ENCODE data around the gene DUSP10. TPM values are rescaled to one million over a fixed set of nuclear protein-coding genes. Genes with fewer than 3 reads are reported as not detected.

Gene DUSP10
- total RNA-seq, 4 donors from 2014 or later = 1.6 to 7.2 (median 4.9) TPM

DNA sequence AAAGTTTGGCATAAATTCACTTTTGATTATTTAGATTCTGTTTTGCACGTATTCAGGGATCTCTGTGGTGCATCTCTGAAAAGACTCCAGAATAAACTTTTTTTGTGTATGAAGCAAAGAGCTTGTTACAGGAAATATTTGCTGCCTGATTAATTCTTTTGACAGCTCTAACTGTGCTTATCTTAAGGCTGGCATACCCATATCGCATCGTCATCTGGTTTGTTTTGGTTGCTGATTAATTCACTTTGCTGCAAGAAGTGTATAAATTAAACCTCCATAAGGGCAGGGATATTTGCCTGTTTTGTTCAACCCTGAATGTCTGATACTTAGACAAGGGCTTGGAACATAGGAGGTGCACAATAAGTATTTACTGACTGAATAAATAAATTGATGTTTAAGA, 17.5 kb upstream of the DUSP10 start:
- no peak for DNase-seq
- TF ChIP-seq POLR2A (IDR thresholded peaks at IDR 0.05) (no peak), POLR2AphosphoS5 (IDR thresholded peaks at IDR 0.05) (no peak), EP300 (IDR thresholded peaks at IDR 0.05; ENCODE audit: low read depth) (no peak)
- TF ChIP-seq, protein P1, sequence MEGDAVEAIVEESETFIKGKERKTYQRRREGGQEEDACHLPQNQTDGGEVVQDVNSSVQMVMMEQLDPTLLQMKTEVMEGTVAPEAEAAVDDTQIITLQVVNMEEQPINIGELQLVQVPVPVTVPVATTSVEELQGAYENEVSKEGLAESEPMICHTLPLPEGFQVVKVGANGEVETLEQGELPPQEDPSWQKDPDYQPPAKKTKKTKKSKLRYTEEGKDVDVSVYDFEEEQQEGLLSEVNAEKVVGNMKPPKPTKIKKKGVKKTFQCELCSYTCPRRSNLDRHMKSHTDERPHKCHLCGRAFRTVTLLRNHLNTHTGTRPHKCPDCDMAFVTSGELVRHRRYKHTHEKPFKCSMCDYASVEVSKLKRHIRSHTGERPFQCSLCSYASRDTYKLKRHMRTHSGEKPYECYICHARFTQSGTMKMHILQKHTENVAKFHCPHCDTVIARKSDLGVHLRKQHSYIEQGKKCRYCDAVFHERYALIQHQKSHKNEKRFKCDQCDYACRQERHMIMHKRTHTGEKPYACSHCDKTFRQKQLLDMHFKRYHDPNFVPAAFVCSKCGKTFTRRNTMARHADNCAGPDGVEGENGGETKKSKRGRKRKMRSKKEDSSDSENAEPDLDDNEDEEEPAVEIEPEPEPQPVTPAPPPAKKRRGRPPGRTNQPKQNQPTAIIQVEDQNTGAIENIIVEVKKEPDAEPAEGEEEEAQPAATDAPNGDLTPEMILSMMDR (IDR thresholded peaks at IDR 0.05) = no peak
- Histone ChIP-seq H3K27ac (no peak overlapping the region), H3K36me3 (no peaks in the 10 kb centered on the region), H3K4me3 (no peak overlapping the region), H3K9me3 (no peaks in the 10 kb centered on the region), H3K4me1 (no peaks in the 10 kb centered on the region), H3K27me3 (no peaks in the 10 kb centered on the region)
- in situ Hi-C loops (cut with MboI; ENCODE audit: low pct_ligation_motif_present in 1 of 4, low pct_unique_long_range_greater_than_20kb in 1 of 4, low sequenced_read_pairs in 3 of 4) (no loop called here), intact Hi-C loops (cut with DNase I; ENCODE audit: low total_unique reads) (loop anchor here (1.0 kb wide), 1 partner anchor 29 kb away; no protein-coding TSS in a partner anchor)
- WGBS, 2 donors (ENCODE audit: low coverage in 1 of 2) = 77 to 87% methylated on average over 1 to 3 of the region's 3 CpGs

DNA sequence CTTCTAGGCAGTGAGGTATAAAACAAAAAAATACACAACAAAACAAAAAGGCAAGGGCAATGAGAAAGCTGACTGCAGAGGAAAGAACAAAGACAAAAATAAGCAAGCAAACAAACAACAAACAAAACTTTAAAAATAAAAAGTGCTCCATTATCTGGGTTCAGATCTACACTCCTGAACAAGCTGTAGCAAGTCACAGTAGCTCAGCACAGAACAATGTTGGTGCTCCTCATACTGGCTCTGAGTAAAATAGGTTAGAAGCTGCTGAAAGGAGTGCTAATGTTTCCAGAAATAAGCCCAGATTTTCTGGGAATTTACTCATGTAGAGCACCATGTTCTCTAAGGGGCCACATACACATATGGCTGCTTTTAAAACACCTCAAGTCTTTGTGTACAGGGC, 16.6 kb upstream of the DUSP10 start:
- Histone ChIP-seq H3K4me1 (no peaks in the 10 kb centered on the region), H3K27me3 (no peaks in the 10 kb centered on the region), H3K27ac (no peak overlapping the region), H3K4me3 (no peak overlapping the region), H3K36me3 (no peaks in the 10 kb centered on the region), H3K9me3 (no peaks in the 10 kb centered on the region)
- in situ Hi-C loops (cut with MboI; ENCODE audit: low pct_ligation_motif_present in 1 of 4, low pct_unique_long_range_greater_than_20kb in 1 of 4, low sequenced_read_pairs in 3 of 4) (no loop called here), intact Hi-C loops (cut with DNase I; ENCODE audit: low total_unique reads) (no loop called here)
- DNase-seq = no peak
- TF ChIP-seq, protein P1 (IDR thresholded peaks at IDR 0.05) = no peak
- TF ChIP-seq POLR2AphosphoS5 (IDR thresholded peaks at IDR 0.05) (no peak), EP300 (IDR thresholded peaks at IDR 0.05; ENCODE audit: low read depth) (no peak), POLR2A (IDR thresholded peaks at IDR 0.05) (no peak)

DNA sequence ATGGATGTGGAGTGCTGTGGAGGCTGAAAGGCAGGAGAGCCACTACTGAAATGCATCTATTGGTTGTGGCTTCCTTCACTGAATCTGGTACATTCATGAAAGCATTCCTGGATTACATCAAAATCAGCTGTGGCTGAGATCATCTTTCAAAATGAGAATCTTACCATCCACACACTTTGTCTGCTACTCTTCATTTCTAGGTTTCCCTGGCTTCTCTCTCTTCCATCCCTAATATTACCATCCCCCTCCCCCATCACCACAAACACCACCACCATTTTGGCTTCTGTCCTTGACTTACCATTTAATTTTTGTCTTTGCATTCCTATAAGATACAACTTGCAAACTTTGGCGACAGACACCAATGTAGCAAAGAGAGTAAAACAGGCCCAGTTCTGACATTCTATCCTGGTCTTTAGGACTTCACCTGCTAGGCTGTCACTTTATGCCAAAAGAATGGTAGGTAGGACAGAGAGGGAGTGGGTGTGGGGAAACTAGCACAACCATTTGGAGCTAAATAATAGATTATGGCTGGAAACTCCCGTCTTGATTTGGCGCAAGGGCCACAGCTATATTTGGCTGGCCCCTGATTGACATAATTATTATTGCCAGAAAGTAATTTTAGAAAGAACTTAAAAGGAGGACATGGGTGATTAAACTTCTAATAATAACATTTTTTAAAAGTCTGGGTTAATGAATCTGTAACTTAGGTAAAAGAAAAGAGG, 15.1 kb upstream of the DUSP10 start:
- no peaks in the 10 kb centered on the region for H3K27me3 ChIP-seq
- 88 to 96% methylated on average over 3 of the region's 3 CpGs for WGBS, 2 donors (ENCODE audit: low coverage in 1 of 2)
- TF ChIP-seq POLR2AphosphoS5 (IDR thresholded peaks at IDR 0.05) (no peak), POLR2A (IDR thresholded peaks at IDR 0.05) (no peak), EP300 (IDR thresholded peaks at IDR 0.05; ENCODE audit: low read depth) (no peak)
- TF ChIP-seq, protein P1 (IDR thresholded peaks at IDR 0.05) = no peak
- intact Hi-C loops (cut with DNase I; ENCODE audit: low total_unique reads) (no loop called here), in situ Hi-C loops (cut with MboI; ENCODE audit: low pct_ligation_motif_present in 1 of 4, low pct_unique_long_range_greater_than_20kb in 1 of 4, low sequenced_read_pairs in 3 of 4) (no loop called here)
- H3K36me3 ChIP-seq = no peaks in the 10 kb centered on the region
- H3K4me3 ChIP-seq = no peak overlapping the region
- H3K27ac ChIP-seq = no peak overlapping the region
- no peaks in the 10 kb centered on the region for H3K4me1 ChIP-seq
- DNase-seq = no peak
- no peaks in the 10 kb centered on the region for H3K9me3 ChIP-seq

DNA sequence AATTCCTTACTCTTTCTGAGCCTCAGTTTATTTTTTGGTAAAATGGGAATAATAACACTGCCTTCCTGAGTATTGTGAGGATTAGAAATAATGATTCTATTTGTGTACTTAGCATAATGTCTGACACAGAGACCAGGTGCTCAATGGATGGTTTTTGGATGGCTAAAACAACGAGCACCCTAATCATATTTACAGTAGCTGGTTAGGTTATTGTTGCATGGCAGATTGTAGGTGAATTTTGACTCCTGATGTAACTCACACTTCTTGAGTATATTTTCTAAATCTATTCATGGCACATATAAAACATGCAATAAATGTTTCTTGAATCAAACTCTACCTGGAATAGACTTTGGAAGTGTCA, 11.9 kb upstream of the DUSP10 start:
- no peak overlapping the region for H3K4me3 ChIP-seq

More for the DNA sequence above, 11.9 kb upstream of the DUSP10 start:
- Histone ChIP-seq H3K27me3 (no peaks in the 10 kb centered on the region), H3K27ac (no peak overlapping the region), H3K36me3 (no peaks in the 10 kb centered on the region), H3K4me1 (no peaks in the 10 kb centered on the region), H3K9me3 (no peaks in the 10 kb centered on the region)
- 74 to 79% methylated on average over 1 of the region's 1 CpG for WGBS, 2 donors (ENCODE audit: low coverage in 1 of 2)
- TF ChIP-seq, protein P1 (IDR thresholded peaks at IDR 0.05) = no peak
- TF ChIP-seq POLR2A (IDR thresholded peaks at IDR 0.05) = no peak
- no peak for TF ChIP-seq EP300 (IDR thresholded peaks at IDR 0.05; ENCODE audit: low read depth)
- no peak for TF ChIP-seq POLR2AphosphoS5 (IDR thresholded peaks at IDR 0.05)
- no peak for DNase-seq
- intact Hi-C loops (cut with DNase I; ENCODE audit: low total_unique reads) = no loop called here
- in situ Hi-C loops (cut with MboI; ENCODE audit: low pct_ligation_motif_present in 1 of 4, low pct_unique_long_range_greater_than_20kb in 1 of 4, low sequenced_read_pairs in 3 of 4) = no loop called here
